GM13977 (cell line): Measurements from ENCODE around the gene NES.
A peak's percentile ranks its signal among the peaks of the same experiment; 100 is the strongest.

Experiments used
- DNase-seq: peaks from one replicate; pipeline ENCODE4 v3.0.0; 2012; ENCODE audit warnings: low spot score
- in situ Hi-C: fragments of 300-500 bp; cut with MboI; formaldehyde crosslinking; loops from one replicate; pipeline ENCODE4 v1.12.0; 2022; ENCODE audit warnings: low sequenced_read_pairs, low pct_unique_long_range_greater_than_20kb, mixed read lengths, inconsistent platforms; ENCODE audit not compliant: unreplicated experiment
- TF ChIP-seq, protein P1 (sequence below): IDR thresholded peaks from 2 replicates; pipeline ENCODE4 v1.5.1; 2012; ENCODE audit warnings: mild to moderate bottlenecking, control low read depth; ENCODE audit not compliant: insufficient read depth; ENCODE audit errors: extremely low read depth, missing control alignments

The NES gene

GRCh38 chr1:156691191-156691590, 14.0 kb upstream of the NES start:
- no peak for DNase-seq
- TF ChIP-seq, protein P1, sequence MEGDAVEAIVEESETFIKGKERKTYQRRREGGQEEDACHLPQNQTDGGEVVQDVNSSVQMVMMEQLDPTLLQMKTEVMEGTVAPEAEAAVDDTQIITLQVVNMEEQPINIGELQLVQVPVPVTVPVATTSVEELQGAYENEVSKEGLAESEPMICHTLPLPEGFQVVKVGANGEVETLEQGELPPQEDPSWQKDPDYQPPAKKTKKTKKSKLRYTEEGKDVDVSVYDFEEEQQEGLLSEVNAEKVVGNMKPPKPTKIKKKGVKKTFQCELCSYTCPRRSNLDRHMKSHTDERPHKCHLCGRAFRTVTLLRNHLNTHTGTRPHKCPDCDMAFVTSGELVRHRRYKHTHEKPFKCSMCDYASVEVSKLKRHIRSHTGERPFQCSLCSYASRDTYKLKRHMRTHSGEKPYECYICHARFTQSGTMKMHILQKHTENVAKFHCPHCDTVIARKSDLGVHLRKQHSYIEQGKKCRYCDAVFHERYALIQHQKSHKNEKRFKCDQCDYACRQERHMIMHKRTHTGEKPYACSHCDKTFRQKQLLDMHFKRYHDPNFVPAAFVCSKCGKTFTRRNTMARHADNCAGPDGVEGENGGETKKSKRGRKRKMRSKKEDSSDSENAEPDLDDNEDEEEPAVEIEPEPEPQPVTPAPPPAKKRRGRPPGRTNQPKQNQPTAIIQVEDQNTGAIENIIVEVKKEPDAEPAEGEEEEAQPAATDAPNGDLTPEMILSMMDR: no peak
- in situ Hi-C loops: no loop called here

GRCh38 chr1:156690675-156691036, 13.4 kb upstream of the NES start:
- no peak for DNase-seq
- TF ChIP-seq, protein P1: no peak
- in situ Hi-C loops: no loop called here

GRCh38 chr1:156689953-156690674, 12.9 kb upstream of the NES start:
- TF ChIP-seq, protein P1: no peak
- in situ Hi-C loops: no loop called here
- no peak for DNase-seq

DNA sequence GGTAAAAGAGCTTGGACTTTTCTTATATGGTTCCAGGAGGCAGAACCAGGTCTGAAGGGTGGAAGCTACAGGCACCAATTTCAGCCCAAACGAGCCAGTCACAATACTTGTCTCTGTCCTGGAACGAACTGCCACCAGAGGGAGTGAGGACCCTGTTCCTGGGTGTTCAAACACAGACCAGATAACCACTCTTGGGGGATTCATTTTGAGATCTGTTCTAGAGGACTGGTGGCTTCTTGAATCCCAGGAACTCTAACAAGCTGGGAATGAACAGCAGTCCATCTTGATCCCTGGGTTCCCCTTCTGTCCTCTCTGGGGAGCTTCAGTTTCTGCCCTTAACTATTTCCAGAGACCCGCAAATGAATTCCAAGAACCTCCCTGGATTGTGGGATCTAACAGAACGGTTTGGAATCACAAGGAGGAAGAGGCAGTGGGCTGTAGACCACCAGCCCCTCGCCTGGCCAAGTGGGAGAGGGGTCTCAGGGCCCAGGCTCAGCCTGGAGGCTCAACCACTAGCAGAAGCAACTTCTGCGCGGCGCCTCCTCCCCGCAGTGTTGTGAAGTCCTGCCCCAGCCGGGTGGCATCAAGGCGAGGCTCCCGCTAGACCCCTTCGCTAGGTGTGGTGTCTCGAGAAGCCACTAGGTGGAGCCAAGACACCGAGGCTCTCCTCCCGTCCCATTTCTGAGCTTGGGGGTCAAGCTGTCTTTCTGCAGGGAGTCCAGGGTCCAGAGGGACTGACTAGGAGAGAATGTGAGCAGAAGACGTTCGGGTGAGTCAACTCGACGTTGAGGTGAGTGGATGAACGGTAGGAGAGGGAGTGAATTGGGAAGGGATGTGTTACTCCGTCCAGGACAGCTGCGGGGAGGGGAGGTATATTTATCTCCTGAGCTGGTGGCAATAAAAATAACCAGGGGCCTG, 12.1 kb upstream of the NES start:
- in situ Hi-C loops: no loop called here
- TF ChIP-seq, protein P1: peak; percentile 93
- DNase-seq: peak; percentile 89

GRCh38 chr1:156684227-156684782, 7.1 kb upstream of the NES start:
- in situ Hi-C loops: no loop called here
- TF ChIP-seq, protein P1: no peak
- DNase-seq: no peak

GRCh38 chr1:156682166-156682890, 5.1 kb upstream of the NES start:
- no peak for DNase-seq
- in situ Hi-C loops: no loop called here
- TF ChIP-seq, protein P1: no peak
